GM21526 (cell line): Measurements from ENCODE around the gene HAO2.
"Not testable (repeated sequence)": the region's sequence is repeated elsewhere in the genome, so short reads cannot be mapped to it uniquely, and the experiment has no call there.

ENCODE experiments used
- ATAC-seq: cut with Tn5 transposase; IDR thresholded peaks from one replicate; pipeline ENCODE4 v1.9.1; 2021; ENCODE audit warnings: moderate library complexity; ENCODE audit not compliant: unreplicated experiment, low FRiP score

The HAO2 gene

GRCh38 chr1:119341372-119341947, 27.1 kb upstream of the HAO2 start:
- no peak for ATAC-seq

GRCh38 chr1:119345398-119345797, 23.2 kb upstream of the HAO2 start:
- no peak for ATAC-seq

- ATAC-seq: peak; percentile 66
Measured at GRCh38 chr1:119347858-119348257, 20.7 kb upstream of the HAO2 start.

GRCh38 chr1:119348941-119349340, 19.6 kb upstream of the HAO2 start:
- no peak for ATAC-seq

GRCh38 chr1:119350866-119351265, 17.7 kb upstream of the HAO2 start:
- not testable (repeated sequence) for ATAC-seq

- ATAC-seq: no peak
Measured at GRCh38 chr1:119351997-119352396, 16.6 kb upstream of the HAO2 start.

GRCh38 chr1:119353836-119354235, 14.7 kb upstream of the HAO2 start:
- no peak for ATAC-seq

GRCh38 chr1:119358636-119359035, 9.9 kb upstream of the HAO2 start:
- ATAC-seq: no peak

GRCh38 chr1:119359730-119360129, 8.9 kb upstream of the HAO2 start:
- no peak for ATAC-seq

- no peak for ATAC-seq
Measured at GRCh38 chr1:119361205-119361604, 7.4 kb upstream of the HAO2 start.

GRCh38 chr1:119361620-119362344, 6.8 kb upstream of the HAO2 start:
- no peak for ATAC-seq

- ATAC-seq: no peak
Measured at GRCh38 chr1:119363162-119363561, 5.4 kb upstream of the HAO2 start.

- ATAC-seq: no peak
Measured at GRCh38 chr1:119364640-119365039, 3.9 kb upstream of the HAO2 start.

- ATAC-seq: no peak
Measured at GRCh38 chr1:119366424-119366823, 2.2 kb upstream of the HAO2 start.

- ATAC-seq: no peak
Measured at GRCh38 chr1:119367432-119368124, 1.0 kb upstream of the HAO2 start.

- no peak for ATAC-seq
Measured at GRCh38 chr1:119370748-119371147, 2.2 kb downstream of the HAO2 start.

GRCh38 chr1:119371815-119372214, 3.2 kb downstream of the HAO2 start:
- ATAC-seq: no peak

- ATAC-seq: no peak
Measured at GRCh38 chr1:119372503-119373086, 4.0 kb downstream of the HAO2 start.

GRCh38 chr1:119373465-119373864, 4.9 kb downstream of the HAO2 start:
- ATAC-seq: no peak

GRCh38 chr1:119374208-119374874, 5.8 kb downstream of the HAO2 start:
- ATAC-seq: no peak

GRCh38 chr1:119375366-119375765, 6.8 kb downstream of the HAO2 start:
- ATAC-seq: no peak
